ENCODE results near the gene CNTNAP2.

Gene CNTNAP2

DNA sequence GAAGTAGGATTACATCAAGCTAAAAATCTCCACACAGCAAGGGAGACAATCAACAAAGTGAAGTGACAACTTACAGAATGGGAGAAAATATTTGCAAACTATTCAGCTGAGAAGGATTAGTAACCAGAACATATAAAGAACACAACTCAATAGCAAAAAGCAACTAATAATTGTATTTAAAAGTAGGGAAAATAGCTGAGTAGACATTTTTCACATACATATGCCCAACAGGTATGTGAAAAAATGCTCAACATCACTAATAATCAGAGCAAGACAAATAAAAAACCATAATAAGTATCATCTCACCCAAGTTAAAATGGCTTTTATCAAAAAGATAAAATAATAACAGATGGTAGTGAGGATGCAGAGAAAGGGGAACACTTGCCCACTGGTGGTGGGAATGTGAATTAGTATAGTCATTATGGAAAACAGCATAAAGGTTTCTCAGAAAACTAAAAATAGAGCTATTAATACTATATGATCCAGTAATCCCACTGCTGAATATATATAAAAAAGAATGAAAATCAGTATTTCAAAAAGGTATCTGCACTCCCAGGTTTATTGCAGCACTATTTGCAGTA lies 1689.5 kb downstream of the CNTNAP2 start:
- DNase-seq, result no peak

DNA sequence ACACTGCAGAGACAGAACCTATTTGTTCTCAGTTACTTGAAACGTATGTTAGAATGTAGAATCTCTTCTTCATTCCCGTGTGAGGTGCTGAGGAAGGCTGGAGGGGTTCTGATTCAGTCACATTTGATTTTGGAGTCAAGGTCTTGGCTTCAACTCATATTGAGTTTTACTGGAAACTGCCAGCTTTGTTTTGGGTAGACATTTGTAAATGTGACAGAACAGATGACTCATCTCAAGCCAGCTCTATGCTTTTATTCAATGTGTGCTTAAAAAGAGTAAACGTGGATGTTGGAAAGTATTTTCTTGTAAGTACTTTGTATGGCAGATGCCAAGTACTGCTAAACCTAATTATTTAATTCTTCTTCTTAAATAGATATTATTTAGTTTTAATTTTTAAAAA lies 1693.2 kb downstream of the CNTNAP2 start:
- no peak for DNase-seq

DNA sequence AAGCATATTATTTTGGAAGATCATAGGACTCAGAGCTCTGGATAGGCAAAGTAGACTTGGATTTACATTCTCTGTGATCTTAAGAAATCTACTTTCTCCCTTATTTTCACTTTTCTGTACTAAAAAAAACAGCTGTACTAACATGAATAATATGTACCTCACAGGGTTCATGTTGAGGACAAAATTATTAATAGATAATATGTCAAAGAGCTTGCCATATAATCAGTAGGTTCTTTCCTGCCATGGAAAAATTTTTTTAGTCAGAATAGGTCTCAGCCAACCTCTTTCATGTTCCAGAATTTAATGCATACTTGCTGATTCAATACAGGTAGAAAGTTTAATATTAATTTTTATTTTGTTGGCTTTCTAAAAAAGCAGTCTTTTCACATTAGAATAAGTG lies 1693.7 kb downstream of the CNTNAP2 start:
- no peak for DNase-seq

DNA sequence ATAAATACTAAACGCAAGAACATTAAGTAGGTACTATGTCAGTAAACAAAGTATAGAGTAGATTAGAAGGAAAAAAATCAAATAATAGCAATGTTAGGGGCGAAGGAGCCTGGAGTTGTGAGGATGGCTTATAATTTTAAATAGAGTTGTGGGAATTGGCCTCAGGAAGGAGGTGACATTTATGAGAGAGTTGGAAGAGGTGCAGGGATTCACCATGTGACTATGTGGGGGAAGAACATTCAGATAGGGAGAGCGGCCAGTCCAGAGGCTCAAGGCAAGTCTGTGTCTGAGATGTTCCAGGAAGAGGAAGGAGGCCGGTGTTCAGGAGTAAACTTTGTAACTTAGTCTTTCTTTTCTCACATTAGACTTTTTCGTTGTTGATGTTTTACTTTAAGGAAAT lies 1695.3 kb downstream of the CNTNAP2 start:
- DNase-seq, result no peak

DNA sequence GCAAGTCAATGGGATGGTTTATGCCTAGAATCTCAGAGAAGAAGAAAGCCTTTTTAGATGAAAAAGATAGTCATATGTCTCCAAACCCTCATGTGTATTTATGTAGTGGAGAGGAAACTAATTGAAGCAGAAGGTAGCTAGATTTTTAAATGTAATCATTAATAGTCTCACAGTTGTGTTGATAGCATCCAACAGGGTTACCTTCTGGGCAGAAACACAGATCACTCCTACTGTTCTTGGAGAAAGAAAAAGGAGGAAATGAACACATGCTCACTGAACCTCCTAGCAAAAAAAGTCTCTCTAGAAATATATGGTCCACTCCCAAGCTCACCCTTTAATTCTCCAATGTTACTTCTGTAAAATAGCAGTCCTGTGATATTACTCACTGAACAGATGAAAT lies 1696.7 kb downstream of the CNTNAP2 start:
- no peak for DNase-seq

DNA sequence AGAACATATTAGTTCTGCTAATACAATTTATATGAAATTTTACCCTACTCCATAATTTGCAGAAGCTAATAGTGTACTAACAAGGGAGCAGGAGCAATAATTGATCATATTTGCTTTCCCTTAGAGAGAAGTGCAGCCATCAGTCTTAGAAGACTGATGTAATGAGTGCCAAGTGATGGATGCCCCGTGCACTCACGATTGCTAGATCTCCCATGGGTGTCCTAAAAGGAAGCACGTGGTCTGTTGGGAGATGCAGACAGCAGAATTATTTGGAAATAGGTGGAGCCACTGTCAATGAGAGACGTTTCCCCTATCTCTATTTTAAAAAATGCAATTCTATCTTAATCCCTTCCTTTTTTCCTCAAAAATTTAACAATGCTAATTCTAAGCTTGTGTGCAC lies 1701.7 kb downstream of the CNTNAP2 start:
- DNase-seq, result no peak

DNA sequence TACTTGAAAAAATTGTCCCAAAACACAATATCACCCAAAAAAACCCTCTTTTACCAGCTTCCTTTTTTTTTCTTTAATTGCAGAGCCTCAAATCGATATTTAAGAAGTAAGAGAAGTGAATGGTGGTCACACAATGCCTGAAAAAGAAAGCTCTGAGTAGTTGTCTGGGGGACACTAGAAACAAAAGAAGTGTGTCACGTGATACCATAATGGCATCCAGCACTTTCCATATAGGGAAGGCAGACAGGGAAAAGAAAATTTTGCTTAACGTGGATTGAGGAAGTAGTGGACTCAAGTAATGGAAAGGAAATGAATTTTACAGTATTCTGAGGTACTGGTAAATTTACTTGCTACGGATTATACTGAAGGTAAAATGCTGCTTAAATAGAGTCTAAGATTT lies 1708.1 kb downstream of the CNTNAP2 start:
- no peak for DNase-seq

DNA sequence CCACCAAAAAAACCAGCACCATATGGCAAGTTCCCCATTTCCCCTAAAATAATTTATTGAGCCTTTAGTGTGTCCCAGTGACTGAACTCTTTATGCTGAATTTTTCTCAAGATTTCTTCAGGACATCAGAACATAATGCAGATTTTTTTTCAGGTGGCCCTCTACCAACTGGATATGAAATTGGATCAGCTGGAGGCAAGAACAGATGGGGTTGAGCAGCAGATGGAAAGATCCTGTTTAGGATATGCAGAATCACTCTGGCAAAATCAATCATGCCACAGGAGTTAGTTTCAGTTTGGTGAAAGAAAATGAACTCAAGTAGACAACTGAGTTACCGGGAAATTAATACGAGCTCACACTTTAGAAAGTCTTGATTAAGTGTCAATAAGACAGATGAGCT lies 1712.4 kb downstream of the CNTNAP2 start:
- DNase-seq, result no peak

DNA sequence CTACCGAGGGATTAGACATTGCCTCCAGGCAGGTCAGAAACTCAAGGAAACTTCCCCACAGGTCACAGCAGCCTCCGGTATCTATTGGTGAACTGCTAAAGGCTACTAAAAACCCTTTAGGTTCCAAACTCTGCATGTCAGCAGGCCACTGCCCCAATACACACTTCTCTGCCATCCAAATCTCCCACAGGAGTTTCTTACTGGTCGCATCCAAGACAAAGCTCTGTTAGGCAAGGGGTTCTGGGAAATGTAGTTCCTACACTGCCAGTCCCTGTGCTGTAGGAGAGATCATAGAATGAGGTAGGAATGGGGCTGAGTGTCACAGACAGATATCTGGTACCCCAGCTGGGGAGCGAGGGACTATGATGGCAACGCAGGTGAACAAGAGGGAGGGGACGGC lies 1717.0 kb downstream of the CNTNAP2 start:
- no peak for DNase-seq

DNA sequence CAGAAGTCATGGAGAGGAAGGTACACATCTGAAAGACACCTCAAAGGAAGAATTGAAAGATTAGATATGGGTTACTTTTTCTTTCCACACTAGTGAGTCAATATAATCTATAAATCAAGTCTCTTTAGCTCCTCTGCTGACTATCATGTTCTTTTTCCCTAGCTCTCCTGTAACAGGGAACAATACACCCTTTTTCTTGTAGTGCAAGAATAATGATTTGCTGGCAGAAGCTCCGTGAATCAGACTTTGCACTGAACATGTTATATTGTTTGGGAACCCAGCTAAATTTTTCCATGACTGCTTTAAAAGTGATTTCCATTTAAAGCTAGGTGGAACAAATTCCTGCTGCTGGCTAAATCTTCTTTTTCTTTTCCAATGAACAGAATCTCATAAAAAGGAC lies 1717.4 kb downstream of the CNTNAP2 start:
- no peak for DNase-seq

DNA sequence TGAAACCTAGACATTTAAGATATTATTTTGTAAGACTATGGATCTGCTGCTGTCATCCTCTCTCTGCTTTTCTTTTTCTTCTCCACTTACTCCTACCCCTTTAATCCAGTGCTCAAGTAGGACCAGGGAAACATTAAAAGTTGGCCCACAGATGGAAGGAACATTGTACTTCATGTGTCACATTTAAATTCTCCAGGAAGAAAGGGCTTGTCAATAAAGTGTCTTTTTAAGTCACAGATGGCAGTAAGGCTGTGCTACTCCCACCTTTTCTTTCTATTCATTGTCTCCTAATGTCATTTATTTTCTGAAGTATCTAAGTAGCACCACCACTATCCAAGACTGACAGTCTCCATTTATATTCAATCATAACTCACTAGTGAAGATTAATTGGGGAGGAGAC lies 1736.2 kb downstream of the CNTNAP2 start:
- no peak for DNase-seq

DNA sequence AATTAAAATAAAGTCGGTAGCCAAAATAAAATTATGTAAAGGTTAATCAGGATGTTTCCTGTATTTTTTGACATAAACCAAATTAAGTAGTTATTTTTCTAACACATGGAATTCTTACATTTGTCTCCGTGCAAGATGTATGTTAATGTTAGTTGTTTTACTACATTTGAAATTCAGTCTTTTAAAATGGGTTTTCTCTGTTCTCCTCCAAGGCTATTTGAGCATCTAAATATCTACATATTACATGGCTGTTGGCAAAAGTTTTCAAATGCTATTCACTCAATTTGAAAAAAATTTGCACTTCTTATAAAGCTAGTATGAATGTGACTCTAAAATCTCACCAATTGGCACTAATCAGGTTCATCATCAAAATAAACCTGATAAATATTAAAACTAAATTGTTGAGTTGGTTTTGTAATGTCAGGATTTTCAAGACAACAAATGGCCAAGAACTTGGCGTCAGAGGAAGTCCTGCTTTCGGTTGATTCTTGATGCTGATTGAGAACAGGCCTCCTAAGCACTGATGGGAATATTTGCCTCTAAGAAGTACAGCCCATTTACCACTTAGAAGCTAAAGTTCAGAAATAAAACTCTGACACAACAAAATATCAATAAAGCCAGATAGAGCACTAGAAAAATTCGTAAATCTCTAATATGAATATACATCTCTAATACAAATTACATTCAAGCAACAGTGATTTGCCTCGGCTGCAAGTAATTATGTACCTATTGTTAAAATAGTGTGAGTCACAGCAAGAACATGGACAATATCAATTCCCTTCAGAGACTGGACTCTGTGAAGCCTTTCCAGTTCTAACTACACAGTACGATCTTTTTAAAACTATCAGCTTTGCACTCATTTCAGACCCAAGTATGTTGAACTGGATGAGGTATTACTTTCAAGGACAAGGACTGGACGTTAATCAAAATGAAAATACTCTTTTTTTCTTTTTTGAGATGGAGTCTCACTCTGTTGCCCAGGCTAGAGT lies 1740.8 kb downstream of the CNTNAP2 start:
- peak; percentile 4 for DNase-seq

DNA sequence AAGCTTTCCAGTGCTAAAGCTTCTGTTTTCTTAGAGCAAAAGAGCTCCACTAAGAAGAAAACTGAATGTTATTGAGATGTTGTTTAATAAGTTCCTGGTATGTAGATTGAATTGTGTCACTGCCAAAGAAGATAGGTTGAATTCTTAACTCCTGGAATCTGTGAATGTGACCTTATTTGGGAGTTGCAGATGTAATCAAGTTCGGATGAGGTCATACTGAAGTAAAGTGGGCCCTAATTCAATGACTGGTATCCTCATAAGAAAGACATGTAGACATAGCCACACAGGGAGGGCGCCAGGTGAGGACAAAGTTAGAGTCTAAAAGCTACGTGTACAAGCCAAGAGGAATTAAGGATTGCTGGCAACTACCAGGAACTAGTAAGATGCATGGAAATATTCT lies 1741.8 kb downstream of the CNTNAP2 start:
- DNase-seq, result peak; percentile 16

DNA sequence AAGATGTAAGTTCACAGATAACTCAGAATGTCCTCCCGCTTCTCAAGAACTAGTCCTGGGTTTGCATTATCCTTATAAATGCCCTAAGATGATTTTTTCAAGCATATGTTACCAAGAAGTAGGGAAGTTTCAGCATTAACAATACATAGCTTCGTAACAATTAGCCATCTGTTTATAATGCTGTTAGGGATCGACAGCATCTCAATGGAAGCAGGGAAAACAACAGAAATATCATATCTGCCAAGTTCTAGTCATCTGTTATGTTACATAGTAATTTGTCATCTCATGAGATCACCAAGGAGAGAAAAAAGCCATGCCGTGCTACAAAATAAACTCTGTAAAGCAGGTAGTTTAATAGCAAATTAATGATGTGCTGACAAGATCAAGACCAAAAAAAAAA lies 1742.4 kb downstream of the CNTNAP2 start:
- DNase-seq, result peak; percentile 11

DNA sequence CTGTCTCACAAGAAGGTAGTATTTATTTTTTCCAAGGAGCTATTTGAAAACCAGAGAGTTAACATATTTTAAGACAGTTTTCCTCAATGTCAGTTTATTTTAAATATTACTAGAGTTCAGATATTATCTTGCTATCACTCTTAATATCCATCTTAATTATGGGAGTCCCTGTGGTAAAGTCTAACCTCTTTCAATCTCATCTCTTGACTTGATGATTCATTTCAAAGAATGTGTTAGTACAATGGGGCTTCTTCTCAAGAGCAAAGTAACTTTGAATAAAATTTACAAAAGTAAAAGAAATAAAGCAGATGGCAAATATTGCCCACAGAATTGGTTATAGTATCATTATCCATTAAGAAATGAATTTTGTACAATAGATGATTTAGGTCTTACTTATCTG lies 1742.9 kb downstream of the CNTNAP2 start:
- DNase-seq, result peak; percentile 8

DNA sequence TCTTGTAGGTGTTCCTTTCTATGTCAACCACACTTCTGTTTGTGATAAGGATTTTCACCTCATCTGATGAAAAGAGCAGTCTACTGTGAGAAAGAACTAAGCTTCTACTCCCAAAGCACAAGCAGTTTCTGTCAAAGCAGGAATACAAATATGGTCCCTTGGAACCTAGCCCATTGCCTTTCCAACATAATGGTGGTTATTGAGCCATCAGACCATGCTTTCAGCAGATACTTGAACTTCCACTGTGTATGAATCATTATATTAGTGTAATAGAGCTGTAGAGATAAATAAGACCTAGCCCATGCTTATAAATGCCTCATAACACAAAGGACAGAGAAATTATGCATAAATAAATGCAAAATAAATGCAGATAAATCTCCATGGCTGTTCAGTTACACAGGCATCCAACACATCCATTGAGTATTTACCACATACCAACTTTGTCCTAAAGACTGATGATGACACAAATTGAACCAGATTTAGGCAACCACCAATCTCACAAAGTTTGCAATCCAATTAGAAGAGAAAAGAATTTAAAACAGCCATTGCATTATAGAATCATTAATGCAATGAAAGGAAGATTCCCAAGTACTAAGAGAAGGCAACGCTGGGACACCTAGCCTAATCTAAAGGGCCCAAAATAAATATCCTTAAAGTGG lies 1744.6 kb downstream of the CNTNAP2 start:
- peak; percentile 77 for DNase-seq

DNA sequence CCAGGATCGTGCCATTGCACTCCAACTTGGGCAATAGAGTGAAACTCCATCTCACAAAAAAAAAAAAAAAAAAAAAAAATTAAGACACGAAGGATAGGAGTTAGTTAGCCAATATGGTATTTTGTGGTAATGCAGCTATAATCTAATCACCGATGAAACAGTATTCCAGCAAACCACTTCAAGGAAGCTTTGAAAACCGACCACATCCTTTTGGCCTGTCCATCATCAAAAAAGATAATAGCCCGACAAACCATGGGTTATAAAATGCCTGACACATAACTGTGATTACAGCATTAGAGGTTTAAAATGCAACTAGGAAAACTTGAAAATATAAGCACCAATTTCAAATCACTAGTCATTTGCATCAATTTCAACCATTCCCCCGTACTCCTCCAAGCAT lies 1745.3 kb downstream of the CNTNAP2 start:
- peak; percentile 3 for DNase-seq

DNA sequence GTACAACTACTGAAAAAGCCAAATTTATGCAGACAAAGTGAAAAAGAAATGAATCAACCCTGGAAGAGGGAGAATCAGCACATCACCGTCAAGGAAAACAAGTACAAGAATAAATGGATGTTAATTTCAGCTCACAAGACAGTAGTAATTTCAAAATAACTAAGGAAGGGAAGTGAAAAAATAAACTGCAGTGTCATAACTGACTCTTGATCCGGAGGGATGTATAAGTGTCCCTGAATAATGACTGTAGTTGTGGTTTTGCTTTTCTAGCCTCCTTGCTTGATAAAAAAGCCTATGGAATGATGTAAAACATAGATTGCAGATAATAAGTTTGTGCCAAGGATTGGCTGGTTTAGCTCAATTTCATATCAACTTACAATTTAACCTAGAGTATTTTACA lies 1752.9 kb downstream of the CNTNAP2 start:
- DNase-seq, result no peak

DNA sequence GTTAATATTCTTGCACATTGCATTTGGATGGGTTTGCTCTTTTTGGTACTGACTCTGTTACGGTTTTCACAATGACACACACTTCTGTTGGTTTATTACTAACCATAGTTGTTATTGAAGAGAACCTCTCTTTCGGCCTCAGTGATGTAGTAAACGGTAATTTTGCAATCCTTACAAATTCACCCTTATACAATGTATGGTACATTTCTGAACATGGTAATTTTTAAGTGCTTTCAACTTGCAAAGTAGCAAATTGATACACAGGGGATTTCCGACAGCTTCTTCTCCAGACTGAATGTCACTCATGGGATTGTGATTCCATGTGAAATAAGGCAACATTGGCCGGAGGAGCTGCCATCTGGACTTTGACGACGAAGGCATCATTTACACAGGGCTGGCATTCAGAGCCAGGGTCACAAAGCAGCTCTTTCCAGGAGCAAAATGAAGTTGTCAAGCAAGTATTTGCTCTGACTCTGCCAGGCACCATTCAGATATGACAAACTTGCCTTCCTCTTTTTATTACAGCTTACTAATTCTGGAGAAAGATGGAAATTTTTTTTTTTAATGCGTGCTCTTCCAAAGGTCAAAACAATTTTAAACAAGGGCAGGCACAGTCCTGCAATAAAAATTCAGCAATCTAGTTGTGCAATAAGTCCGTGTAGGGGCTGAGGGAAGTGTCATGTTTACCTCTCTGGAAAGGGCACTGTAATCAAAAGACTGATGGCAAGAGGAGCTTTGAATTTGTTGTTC lies 1762.5 kb downstream of the CNTNAP2 start:
- no peak for DNase-seq

DNA sequence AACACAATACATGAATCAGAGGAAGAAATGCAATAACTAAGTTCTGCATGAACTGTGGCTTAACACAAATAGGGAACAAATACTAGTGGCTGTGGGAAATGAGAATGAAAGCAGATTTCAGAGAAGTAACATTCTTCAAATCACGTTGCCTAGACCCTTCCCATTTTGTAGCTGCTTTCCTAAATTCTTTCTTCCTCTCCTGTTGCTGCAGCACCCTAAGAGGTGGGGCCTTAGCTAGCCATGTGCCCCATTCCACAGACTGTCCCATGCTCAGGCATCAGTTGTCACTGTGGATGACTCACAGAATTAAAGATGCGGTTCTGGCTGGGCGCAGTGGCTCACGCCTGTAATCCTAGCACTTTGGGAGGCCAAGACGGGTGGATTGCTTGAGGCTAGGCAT lies 1769.3 kb downstream of the CNTNAP2 start:
- DNase-seq, result no peak

DNA sequence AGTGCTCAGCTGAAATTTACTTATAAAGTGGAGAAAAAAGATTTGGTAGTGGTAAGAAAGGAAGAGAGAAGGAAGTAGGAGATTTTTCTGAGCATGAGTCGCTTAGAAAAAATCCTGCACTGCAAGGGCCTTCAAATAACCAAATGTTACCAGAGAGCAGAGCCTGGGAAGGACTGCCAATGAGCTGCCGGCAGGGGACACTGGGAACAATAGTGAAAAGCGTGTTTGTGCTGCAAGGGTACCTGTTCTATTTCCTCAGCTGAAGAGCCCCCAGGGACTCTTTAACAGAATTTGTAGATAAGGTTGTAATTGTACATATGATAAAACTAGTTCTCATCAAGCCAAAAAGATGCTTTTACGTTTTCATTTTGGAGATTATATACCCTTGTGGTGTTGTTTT lies 1777.7 kb downstream of the CNTNAP2 start:
- peak; percentile 33 for DNase-seq

DNA sequence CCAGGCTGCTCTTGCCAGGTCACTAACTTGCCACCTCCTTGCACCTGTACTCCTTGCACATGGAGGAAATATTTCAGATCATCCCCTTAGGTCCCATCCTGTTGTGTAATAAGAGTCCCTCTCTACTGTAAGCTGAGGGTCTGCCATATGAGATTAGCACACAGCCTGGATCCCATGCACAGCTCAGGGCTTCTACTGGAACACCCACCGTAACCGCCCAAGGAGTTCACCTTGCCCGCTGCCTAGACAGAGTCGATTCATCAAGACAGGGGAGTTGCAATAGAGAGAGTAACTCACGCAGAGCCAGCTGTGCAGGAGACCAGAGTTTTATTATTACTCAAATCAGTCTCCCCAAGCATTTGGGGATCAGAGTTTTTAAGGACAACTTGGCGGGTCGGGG lies 1779.5 kb downstream of the CNTNAP2 start:
- no peak for DNase-seq

DNA sequence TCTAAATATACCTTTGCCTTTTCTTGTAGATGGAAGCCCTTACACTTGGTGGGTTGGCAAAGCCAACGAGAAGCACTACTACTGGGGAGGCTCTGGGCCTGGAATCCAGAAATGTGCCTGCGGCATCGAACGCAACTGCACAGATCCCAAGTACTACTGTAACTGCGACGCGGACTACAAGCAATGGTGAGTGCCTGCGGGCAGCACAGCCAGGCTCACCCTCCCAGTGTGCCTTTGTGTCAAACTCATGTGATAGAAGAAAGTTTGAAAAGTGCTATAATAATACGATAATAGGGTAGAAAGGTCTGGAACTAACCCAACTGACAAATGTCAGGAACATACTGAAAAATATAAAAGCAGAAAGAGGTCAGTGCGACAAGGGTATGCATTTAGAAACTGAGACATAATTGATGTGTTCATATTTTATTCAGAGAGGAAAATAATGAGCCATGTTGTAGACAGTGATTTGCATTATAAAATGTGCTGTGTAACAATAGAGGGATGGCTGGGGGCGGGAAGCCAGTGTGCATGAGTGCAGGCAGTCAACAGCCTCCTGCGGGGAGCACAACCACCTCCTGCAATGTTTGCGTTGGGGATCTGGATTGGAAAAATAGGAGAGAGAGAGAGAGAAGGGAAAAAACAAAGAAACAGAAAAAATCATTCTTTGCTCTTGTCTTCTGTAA lies 1787.1 kb downstream of the CNTNAP2 start:
- no peak for DNase-seq

Data from fibroblast of upper back skin (primary cell).